Astrocyte (in vitro differentiated cells and primary cell): ENCODE results near the gene ZGPAT. TPM values are rescaled to one million over a fixed set of nuclear protein-coding genes. Genes with fewer than 3 reads are reported as not detected.

ENCODE experiments used
- DNase-seq: peaks from one replicate; pipeline ENCODE4 v3.0.0-alpha.2; 2010; ENCODE audit warnings: low read depth
- FAIRE-seq: peaks from 2 replicates; lab custom pipeline; 2011; peaks lifted over from hg19 to GRCh38; lab: Jason Lieb, UNC
- H2AFZ ChIP-seq: 2 replicates; pipeline ENCODE4 v1.6.0; 2012; ENCODE audit warnings: low read depth, low read length, inconsistent platforms
- H3K27ac ChIP-seq: 2 replicates; pipeline ENCODE4 v1.5.1; 2011; ENCODE audit warnings: low read depth, low read length, inconsistent platforms
- H3K27me3 ChIP-seq: 2 replicates; pipeline ENCODE4 v1.6.0; 2011; ENCODE audit warnings: low read length, inconsistent platforms; ENCODE audit not compliant: insufficient read depth
- H3K36me3 ChIP-seq: 2 replicates; pipeline ENCODE4 v1.5.1; 2011; ENCODE audit warnings: low read length, inconsistent platforms; ENCODE audit not compliant: insufficient read depth
- H3K4me1 ChIP-seq: 2 replicates; pipeline ENCODE4 v1.5.1; 2011; ENCODE audit warnings: low read length, inconsistent platforms; ENCODE audit not compliant: insufficient read depth
- H3K4me2 ChIP-seq: 2 replicates; pipeline ENCODE4 v1.6.0; 2012; ENCODE audit warnings: low read length, inconsistent platforms
- H3K4me3 ChIP-seq: 2 replicates; pipeline ENCODE4 v1.5.1; 2011; ENCODE audit warnings: low read depth, mild to moderate bottlenecking, low read length, inconsistent platforms; ENCODE audit not compliant: insufficient read depth
- H3K79me2 ChIP-seq: 2 replicates; pipeline ENCODE4 v1.6.0; 2012; ENCODE audit warnings: mild to moderate bottlenecking, low read length, inconsistent platforms; ENCODE audit not compliant: insufficient read depth
- H3K9ac ChIP-seq: 2 replicates; pipeline ENCODE4 v1.6.0; 2012; ENCODE audit warnings: mild to moderate bottlenecking, low read length, inconsistent platforms
- H3K9me3 ChIP-seq: 2 replicates; pipeline ENCODE4 v1.5.1; 2012; ENCODE audit warnings: low read depth, mild to moderate bottlenecking, low read length, inconsistent platforms; ENCODE audit not compliant: insufficient read depth
- H4K20me1 ChIP-seq: 2 replicates; pipeline ENCODE4 v1.6.0; 2012; ENCODE audit warnings: low read length, inconsistent platforms; ENCODE audit not compliant: insufficient read depth
- H3K27ac Mint-ChIP-seq: one replicate; pipeline ENCODE4 v1.8.0; 2021; ENCODE audit warnings: mild to moderate bottlenecking, mixed read lengths; ENCODE audit not compliant: unreplicated experiment
- H3K27me3 Mint-ChIP-seq: one replicate; pipeline ENCODE4 v1.8.0; 2021; ENCODE audit warnings: low read depth, mixed read lengths; ENCODE audit not compliant: unreplicated experiment
- H3K36me3 Mint-ChIP-seq: one replicate; pipeline ENCODE4 v1.8.0; 2021; ENCODE audit warnings: low read depth, mixed read lengths; ENCODE audit not compliant: unreplicated experiment
- H3K4me1 Mint-ChIP-seq: one replicate; pipeline ENCODE4 v1.8.0; 2021; ENCODE audit warnings: low read depth, mixed read lengths; ENCODE audit not compliant: unreplicated experiment
- H3K4me3 Mint-ChIP-seq: one replicate; pipeline ENCODE4 v1.8.0; 2021; ENCODE audit warnings: mild to moderate bottlenecking, moderate library complexity, mixed read lengths; ENCODE audit not compliant: unreplicated experiment
- H3K9me3 Mint-ChIP-seq: one replicate; pipeline ENCODE4 v1.8.0; 2021; ENCODE audit warnings: mild to moderate bottlenecking, mixed read lengths; ENCODE audit not compliant: unreplicated experiment
- CTCF ChIP-seq: IDR thresholded peaks from 2 replicates; pipeline ENCODE4 v1.5.1; 2011; ENCODE audit warnings: low read depth, mild to moderate bottlenecking, inconsistent platforms, low read length, moderate library complexity; ENCODE audit not compliant: insufficient read depth
- EZH2 ChIP-seq: IDR thresholded peaks from 2 replicates; pipeline ENCODE4 v1.6.1; 2012; ENCODE audit warnings: mild to moderate bottlenecking, low read length, inconsistent platforms; ENCODE audit not compliant: insufficient read depth
- total RNA-seq: library from RNA; stranded (reverse); gene quantifications from 2 replicates; pipeline ENCODE4 v1.2.1, GENCODE V29; 2021

ZGPAT gene
- total RNA-seq, 1 donor from 2014 or later = 24.8 TPM

DNA sequence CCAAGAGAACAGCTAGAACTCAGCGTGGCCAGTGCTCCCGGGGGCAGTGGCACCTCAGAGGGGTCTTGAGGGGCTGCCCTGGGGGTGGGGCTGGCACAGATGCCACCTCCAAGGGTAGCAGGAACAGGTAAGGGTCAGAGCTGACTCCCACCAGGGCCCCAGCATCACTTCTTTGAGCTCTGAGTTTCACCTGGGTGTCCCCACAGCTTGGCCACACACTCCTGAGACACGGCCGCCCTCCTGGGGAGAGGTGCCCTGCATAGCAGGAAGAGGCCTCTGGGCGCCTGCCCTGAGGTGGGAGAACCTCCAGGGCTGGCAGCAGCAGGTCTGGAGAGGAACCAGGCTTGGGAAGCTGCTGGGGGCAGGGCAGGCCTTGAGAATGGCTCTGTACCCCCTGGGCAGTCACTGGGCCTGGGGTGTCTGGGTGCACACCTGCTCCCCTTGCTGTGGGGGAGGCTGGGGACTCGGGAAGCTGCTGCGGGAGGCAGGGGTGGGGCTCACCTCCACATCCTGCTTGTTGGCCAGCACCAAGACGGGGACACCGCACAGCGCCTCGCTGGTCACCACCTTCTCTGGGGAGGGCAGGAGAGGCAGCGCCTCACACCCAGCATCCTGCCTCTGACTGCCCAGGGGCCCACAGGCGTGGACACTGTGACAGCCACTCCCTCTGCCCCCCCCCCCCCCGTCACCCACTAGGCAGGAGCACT is 6.4 kb upstream of the ZGPAT start:
- Histone ChIP-seq H3K4me1 (peaks cover 40% of the 10 kb centered on the region), H4K20me1 (peaks cover 13% of the 10 kb centered on the region), H3K27me3 (no peaks in the 10 kb centered on the region), H3K79me2 (peaks cover 42% of the 10 kb centered on the region), H2AFZ (no peak overlapping the region), H3K4me2 (no peak overlapping the region), H3K27ac (no peak overlapping the region), H3K9me3 (no peaks in the 10 kb centered on the region), H3K36me3 (peaks cover 9% of the 10 kb centered on the region), H3K4me3 (no peak overlapping the region), H3K9ac (no peak overlapping the region)
- H3K4me3 Mint-ChIP-seq = no peak overlapping the region
- H3K27ac Mint-ChIP-seq = no peak overlapping the region
- TF ChIP-seq EZH2 (no peak), CTCF (no peak)
- no peaks in the 10 kb centered on the region for H3K9me3 Mint-ChIP-seq
- H3K36me3 Mint-ChIP-seq = peaks cover 8% of the 10 kb centered on the region
- peaks cover 9% of the 10 kb centered on the region for H3K4me1 Mint-ChIP-seq
- no peak for DNase-seq
- no peak for FAIRE-seq
- H3K27me3 Mint-ChIP-seq = no peaks in the 10 kb centered on the region

- Histone ChIP-seq H3K9me3 (no peaks in the 10 kb centered on the region), H3K27ac (no peak overlapping the region), H4K20me1 (peaks cover 16% of the 10 kb centered on the region), H3K4me1 (peaks cover 39% of the 10 kb centered on the region), H3K79me2 (peaks cover 47% of the 10 kb centered on the region), H3K36me3 (peaks cover 9% of the 10 kb centered on the region), H3K4me2 (no peak overlapping the region), H3K4me3 (no peak overlapping the region), H3K27me3 (no peaks in the 10 kb centered on the region), H3K9ac (no peak overlapping the region), H2AFZ (no peak overlapping the region)
- Mint-ChIP-seq H3K27me3 (no peaks in the 10 kb centered on the region), H3K36me3 (peaks cover 8% of the 10 kb centered on the region), H3K9me3 (no peaks in the 10 kb centered on the region), H3K27ac (no peak overlapping the region), H3K4me3 (no peak overlapping the region), H3K4me1 (peaks cover 12% of the 10 kb centered on the region)
- DNase-seq (no peak), FAIRE-seq (no peak)
- TF ChIP-seq CTCF (no peak), EZH2 (no peak)
Observed at GRCh38 chr20:63702036-63702665, 5.7 kb upstream of the ZGPAT start.
